NOMO-1 (cell line): ENCODE measurements around the gene SLC35F2.
A peak's percentile ranks its signal among the peaks of the same experiment; 100 is the strongest.
"Not testable (repeated sequence)": the region's sequence is repeated elsewhere in the genome, so short reads cannot be mapped to it uniquely, and the experiment has no call there.

Experiments
- DNase-seq, 2 experiments: peaks; one replicate each; lab custom pipeline; 2025; ENCODE audit not compliant: unreplicated experiment in 2 of 2; lab: John Stamatoyannopoulos, UW

Gene SLC35F2

GRCh38 chr11:107842412-107843100 lies 16.0 kb downstream of the SLC35F2 start:
- no peak for DNase-seq

GRCh38 chr11:107840129-107840484 lies 18.5 kb downstream of the SLC35F2 start:
- no peak for DNase-seq

- DNase-seq, result no peak
Measured at GRCh38 chr11:107836851-107837250, 21.7 kb downstream of the SLC35F2 start.

- DNase-seq, result no peak
Measured at GRCh38 chr11:107834995-107835394, 23.6 kb downstream of the SLC35F2 start.

- not testable (repeated sequence) for DNase-seq
Measured at GRCh38 chr11:107833926-107834325, 24.7 kb downstream of the SLC35F2 start.

GRCh38 chr11:107830915-107831540 lies 27.6 kb downstream of the SLC35F2 start:
- no peak for DNase-seq

GRCh38 chr11:107827041-107827440 lies 31.5 kb downstream of the SLC35F2 start:
- no peak for DNase-seq

- no peak for DNase-seq
Measured at GRCh38 chr11:107825875-107826274, 32.7 kb downstream of the SLC35F2 start.

GRCh38 chr11:107824668-107825369 lies 33.8 kb downstream of the SLC35F2 start:
- peak; percentile 45 to 89 for DNase-seq

GRCh38 chr11:107821199-107821927 lies 37.2 kb downstream of the SLC35F2 start:
- DNase-seq, result no peak

GRCh38 chr11:107819361-107820014 lies 39.1 kb downstream of the SLC35F2 start:
- no peak for DNase-seq

- DNase-seq, result no peak
Measured at GRCh38 chr11:107818491-107818890, 40.1 kb downstream of the SLC35F2 start.

- no peak for DNase-seq
Measured at GRCh38 chr11:107816028-107816427, 42.6 kb downstream of the SLC35F2 start.

GRCh38 chr11:107810875-107811274 lies 47.7 kb downstream of the SLC35F2 start:
- DNase-seq, result no peak

GRCh38 chr11:107808521-107808920 lies 50.1 kb downstream of the SLC35F2 start:
- DNase-seq, result no peak

- DNase-seq, result peak; percentile 1 to 57
Measured at GRCh38 chr11:107804971-107805370, 53.6 kb downstream of the SLC35F2 start.

- no peak for DNase-seq
Measured at GRCh38 chr11:107804211-107804610, 54.4 kb downstream of the SLC35F2 start.

- DNase-seq, result no peak
Measured at GRCh38 chr11:107801641-107802040, 56.9 kb downstream of the SLC35F2 start.

GRCh38 chr11:107799218-107799859 lies 59.2 kb downstream of the SLC35F2 start:
- DNase-seq, result peak; percentile 17 to 46

- no peak for DNase-seq
Measured at GRCh38 chr11:107792049-107792443, 66.5 kb downstream of the SLC35F2 start.
